ENCODE data around the gene ADPRH.

The ADPRH gene

DNA sequence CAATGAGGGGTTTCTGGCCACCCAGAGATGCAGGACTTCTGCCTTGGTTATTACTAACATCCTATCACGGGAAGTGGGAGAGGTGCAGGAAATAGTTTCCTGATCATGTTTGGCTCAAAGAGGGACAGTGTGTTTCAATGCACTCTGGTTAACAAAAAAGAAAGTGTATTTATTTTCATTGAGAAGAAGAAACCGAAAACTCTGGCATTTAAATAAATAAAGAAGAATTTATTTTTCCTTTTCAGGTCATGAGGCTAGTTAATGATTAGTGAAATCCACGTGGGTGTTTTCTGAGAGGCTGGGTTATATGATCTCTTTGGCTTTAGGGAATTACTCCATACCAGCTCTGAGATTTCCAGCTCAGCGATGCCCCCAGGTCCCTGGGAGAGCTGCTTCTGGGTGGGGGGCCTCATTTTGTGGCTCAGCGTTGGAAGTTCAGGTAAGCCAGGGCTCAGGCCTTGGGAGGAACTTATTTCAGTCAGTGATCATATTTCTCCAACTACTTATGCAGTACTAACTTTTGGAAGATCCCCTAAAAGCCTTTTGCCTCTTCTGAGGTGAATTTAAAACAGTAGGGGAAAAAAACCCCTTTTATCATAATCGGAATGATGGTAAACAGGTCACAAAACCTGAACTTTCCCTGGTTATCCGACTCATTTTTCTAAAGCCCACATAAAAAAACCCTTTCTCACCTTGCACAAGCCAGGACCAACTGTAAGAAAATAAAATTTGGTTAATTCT lies 18.4 kb downstream of the ADPRH start, which contains the start of gene PLA1A:
Gene PLA1A, plus strand, starts transcription at position 338 of the 741 bp plus-strand sequence. Its CDS starts 29 bp downstream, at position 367.
- H3K9me3 ChIP-seq (ENCODE audit: control insufficient read depth, insufficient read depth, low read depth, low read length) = no peaks in the 10 kb centered on the region
- H3K27me3 ChIP-seq (ENCODE audit: control insufficient read depth, insufficient read depth, low read length) = no peaks in the 10 kb centered on the region
- H3K4me3 ChIP-seq (ENCODE audit: low read depth, low read length) = no peak within 1 kb of the TSS
- no peak within 1 kb of the TSS for H3K9ac ChIP-seq (ENCODE audit: low read length)
- H3K4me1 ChIP-seq (ENCODE audit: control insufficient read depth, insufficient read depth, low read length) = peaks cover 4% of the 10 kb centered on the region; the same call in 1 of the 2 replicates
- no peaks in the 10 kb centered on the region for H3K36me3 ChIP-seq (ENCODE audit: control insufficient read depth, insufficient read depth, low read length)
- H3K27ac ChIP-seq (ENCODE audit: low read depth, low read length) = no peak within 1 kb of the TSS

GRCh38 chr3:119598410-119599098 lies 19.3 kb downstream of the ADPRH start:
- Histone ChIP-seq H3K36me3 (ENCODE audit: control insufficient read depth, insufficient read depth, low read length) (no peaks in the 10 kb centered on the region), H3K27ac (ENCODE audit: low read depth, low read length) (no peak overlapping the region), H3K9me3 (ENCODE audit: control insufficient read depth, insufficient read depth, low read depth, low read length) (no peaks in the 10 kb centered on the region), H3K9ac (ENCODE audit: low read length) (no peak overlapping the region), H3K4me1 (ENCODE audit: control insufficient read depth, insufficient read depth, low read length) (peaks cover 11% of the 10 kb centered on the region), H3K27me3 (ENCODE audit: control insufficient read depth, insufficient read depth, low read length) (no peaks in the 10 kb centered on the region), H3K4me3 (ENCODE audit: low read depth, low read length) (no peak overlapping the region)

GRCh38 chr3:119599558-119600174 lies 20.4 kb downstream of the ADPRH start:
- no peak overlapping the region for H3K9ac ChIP-seq (ENCODE audit: low read length)
- H3K27me3 ChIP-seq (ENCODE audit: control insufficient read depth, insufficient read depth, low read length) = no peaks in the 10 kb centered on the region
- H3K4me1 ChIP-seq (ENCODE audit: control insufficient read depth, insufficient read depth, low read length) = peaks cover 12% of the 10 kb centered on the region
- no peak overlapping the region for H3K27ac ChIP-seq (ENCODE audit: low read depth, low read length)
- H3K4me3 ChIP-seq (ENCODE audit: low read depth, low read length) = no peak overlapping the region
- no peaks in the 10 kb centered on the region for H3K9me3 ChIP-seq (ENCODE audit: control insufficient read depth, insufficient read depth, low read depth, low read length)
- no peaks in the 10 kb centered on the region for H3K36me3 ChIP-seq (ENCODE audit: control insufficient read depth, insufficient read depth, low read length)

GRCh38 chr3:119600732-119601131 lies 21.4 kb downstream of the ADPRH start:
- Histone ChIP-seq H3K9ac (ENCODE audit: low read length) (no peak overlapping the region), H3K36me3 (ENCODE audit: control insufficient read depth, insufficient read depth, low read length) (no peaks in the 10 kb centered on the region), H3K9me3 (ENCODE audit: control insufficient read depth, insufficient read depth, low read depth, low read length) (no peaks in the 10 kb centered on the region), H3K4me1 (ENCODE audit: control insufficient read depth, insufficient read depth, low read length) (peaks cover 12% of the 10 kb centered on the region), H3K27me3 (ENCODE audit: control insufficient read depth, insufficient read depth, low read length) (no peaks in the 10 kb centered on the region), H3K27ac (ENCODE audit: low read depth, low read length) (no peak overlapping the region), H3K4me3 (ENCODE audit: low read depth, low read length) (no peak overlapping the region)

GRCh38 chr3:119601154-119601553 lies 21.9 kb downstream of the ADPRH start:
- Histone ChIP-seq H3K9ac (ENCODE audit: low read length) (no peak overlapping the region), H3K36me3 (ENCODE audit: control insufficient read depth, insufficient read depth, low read length) (no peaks in the 10 kb centered on the region), H3K9me3 (ENCODE audit: control insufficient read depth, insufficient read depth, low read depth, low read length) (no peaks in the 10 kb centered on the region), H3K27me3 (ENCODE audit: control insufficient read depth, insufficient read depth, low read length) (no peaks in the 10 kb centered on the region), H3K4me1 (ENCODE audit: control insufficient read depth, insufficient read depth, low read length) (peaks cover 12% of the 10 kb centered on the region), H3K27ac (ENCODE audit: low read depth, low read length) (no peak overlapping the region), H3K4me3 (ENCODE audit: low read depth, low read length) (no peak overlapping the region)

DNA sequence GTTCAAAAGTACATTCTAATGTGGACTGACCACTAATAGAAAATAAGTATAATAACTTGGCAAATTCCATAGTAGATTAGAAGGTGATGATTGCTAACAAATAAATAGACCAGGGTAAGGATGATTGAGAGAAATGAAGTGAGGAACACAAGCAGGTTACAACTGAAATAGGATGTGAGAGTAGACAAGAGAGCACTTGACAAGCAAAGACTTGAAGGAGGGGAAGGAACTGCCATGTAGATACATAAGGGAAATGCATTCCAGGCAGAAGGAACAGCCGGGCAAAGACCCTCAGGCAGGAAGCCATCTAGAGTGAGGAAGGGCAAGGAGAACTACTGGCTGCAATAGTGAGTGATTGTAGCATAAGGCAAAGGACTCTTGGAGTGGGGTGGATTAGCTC lies 23.4 kb downstream of the ADPRH start:
- no peak overlapping the region for H3K4me3 ChIP-seq (ENCODE audit: low read depth, low read length)
- no peaks in the 10 kb centered on the region for H3K36me3 ChIP-seq (ENCODE audit: control insufficient read depth, insufficient read depth, low read length)
- H3K9ac ChIP-seq (ENCODE audit: low read length) = no peak overlapping the region
- no peaks in the 10 kb centered on the region for H3K9me3 ChIP-seq (ENCODE audit: control insufficient read depth, insufficient read depth, low read depth, low read length)
- H3K27me3 ChIP-seq (ENCODE audit: control insufficient read depth, insufficient read depth, low read length) = no peaks in the 10 kb centered on the region
- peaks cover 12% of the 10 kb centered on the region for H3K4me1 ChIP-seq (ENCODE audit: control insufficient read depth, insufficient read depth, low read length)
- H3K27ac ChIP-seq (ENCODE audit: low read depth, low read length) = no peak overlapping the region

DNA sequence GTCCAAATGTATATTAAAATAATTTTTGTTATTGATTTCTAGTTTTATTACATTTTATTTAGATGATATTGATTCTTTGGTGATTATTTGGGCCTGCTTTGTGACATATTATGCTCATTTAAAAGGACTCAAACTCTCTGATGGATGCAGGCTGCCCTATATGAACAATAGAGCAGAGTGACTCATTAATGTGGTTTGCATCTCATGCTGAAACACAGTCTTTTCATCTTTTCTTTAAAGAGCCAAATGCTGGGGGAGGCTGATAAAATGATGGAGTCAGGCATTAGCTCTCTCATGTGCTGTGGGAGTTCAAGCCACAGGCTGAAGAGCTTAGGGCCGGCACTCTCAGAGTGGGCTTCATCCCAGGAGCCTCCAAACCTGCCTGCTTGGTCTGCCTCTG lies 25.6 kb downstream of the ADPRH start:
- Histone ChIP-seq H3K27ac (ENCODE audit: low read depth, low read length) (no peak overlapping the region), H3K4me3 (ENCODE audit: low read depth, low read length) (no peak overlapping the region), H3K36me3 (ENCODE audit: control insufficient read depth, insufficient read depth, low read length) (no peaks in the 10 kb centered on the region), H3K9me3 (ENCODE audit: control insufficient read depth, insufficient read depth, low read depth, low read length) (no peaks in the 10 kb centered on the region), H3K27me3 (ENCODE audit: control insufficient read depth, insufficient read depth, low read length) (no peaks in the 10 kb centered on the region), H3K4me1 (ENCODE audit: control insufficient read depth, insufficient read depth, low read length) (peaks cover 18% of the 10 kb centered on the region), H3K9ac (ENCODE audit: low read length) (no peak overlapping the region)

DNA sequence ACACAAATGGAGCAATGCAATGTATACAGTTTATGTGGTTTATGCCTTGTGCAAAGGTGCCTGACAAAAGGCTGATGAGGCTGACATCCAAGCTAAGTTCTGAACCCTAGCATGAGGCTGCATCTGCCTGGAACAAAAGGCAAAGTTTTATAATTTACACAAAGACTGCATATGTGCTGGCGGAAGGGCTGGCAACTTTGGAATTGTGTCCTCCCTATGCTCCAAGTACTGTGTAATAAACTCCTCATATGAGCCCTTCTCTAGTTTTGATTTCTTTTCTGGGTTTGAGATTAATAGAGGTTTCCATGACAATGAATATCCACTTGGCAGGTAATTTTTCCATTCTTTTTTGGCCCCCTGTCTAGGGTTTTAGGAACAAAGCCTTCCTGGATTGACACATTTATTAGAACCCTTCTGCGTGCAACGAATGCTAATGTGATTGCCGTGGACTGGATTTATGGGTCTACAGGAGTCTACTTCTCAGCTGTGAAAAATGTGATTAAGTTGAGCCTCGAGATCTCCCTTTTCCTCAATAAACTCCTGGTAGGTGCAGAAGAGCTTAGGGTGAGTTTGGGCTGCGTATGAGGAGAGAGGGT lies 29.2 kb downstream of the ADPRH start:
- H3K9ac ChIP-seq (ENCODE audit: low read length) = no peak overlapping the region
- no peak overlapping the region for H3K4me3 ChIP-seq (ENCODE audit: low read depth, low read length)
- H3K36me3 ChIP-seq (ENCODE audit: control insufficient read depth, insufficient read depth, low read length) = no peaks in the 10 kb centered on the region
- peaks cover 8% of the 10 kb centered on the region; the same call in 1 of the 2 replicates for H3K4me1 ChIP-seq (ENCODE audit: control insufficient read depth, insufficient read depth, low read length)
- H3K27ac ChIP-seq (ENCODE audit: low read depth, low read length) = no peak overlapping the region
- no peaks in the 10 kb centered on the region for H3K27me3 ChIP-seq (ENCODE audit: control insufficient read depth, insufficient read depth, low read length)
- H3K9me3 ChIP-seq (ENCODE audit: control insufficient read depth, insufficient read depth, low read depth, low read length) = no peaks in the 10 kb centered on the region

- no peak overlapping the region for H3K9ac ChIP-seq (ENCODE audit: low read length)
- no peaks in the 10 kb centered on the region for H3K36me3 ChIP-seq (ENCODE audit: control insufficient read depth, insufficient read depth, low read length)
- H3K9me3 ChIP-seq (ENCODE audit: control insufficient read depth, insufficient read depth, low read depth, low read length) = no peaks in the 10 kb centered on the region
- H3K4me1 ChIP-seq (ENCODE audit: control insufficient read depth, insufficient read depth, low read length) = 0 out of 2 replicates have a peak, but pooled peaks cover 6% of the 10 kb centered on the region
- H3K4me3 ChIP-seq (ENCODE audit: low read depth, low read length) = no peak overlapping the region
- H3K27me3 ChIP-seq (ENCODE audit: control insufficient read depth, insufficient read depth, low read length) = no peaks in the 10 kb centered on the region
- H3K27ac ChIP-seq (ENCODE audit: low read depth, low read length) = no peak overlapping the region
Observed at GRCh38 chr3:119609301-119609700, 30.0 kb downstream of the ADPRH start.

- H3K9me3 ChIP-seq (ENCODE audit: control insufficient read depth, insufficient read depth, low read depth, low read length) = no peaks in the 10 kb centered on the region
- H3K27ac ChIP-seq (ENCODE audit: low read depth, low read length) = no peak overlapping the region
- H3K27me3 ChIP-seq (ENCODE audit: control insufficient read depth, insufficient read depth, low read length) = no peaks in the 10 kb centered on the region
- H3K9ac ChIP-seq (ENCODE audit: low read length) = no peak overlapping the region
- 0 out of 2 replicates have a peak, but pooled peaks cover 6% of the 10 kb centered on the region for H3K4me1 ChIP-seq (ENCODE audit: control insufficient read depth, insufficient read depth, low read length)
- no peak overlapping the region for H3K4me3 ChIP-seq (ENCODE audit: low read depth, low read length)
- no peaks in the 10 kb centered on the region for H3K36me3 ChIP-seq (ENCODE audit: control insufficient read depth, insufficient read depth, low read length)
Observed at GRCh38 chr3:119611664-119612063, 32.4 kb downstream of the ADPRH start.

All from HUES6 (cell line).